Kidney (tissue), 14 donors: ENCODE data around the gene L1TD1. TPM values are rescaled to one million over a fixed set of nuclear protein-coding genes. Genes with fewer than 3 reads are reported as not detected.

Source experiments
- DNase-seq, 5 donors: peaks; one replicate each; pipeline ENCODE4 v3.0.0-alpha.2; 2013 to 2020
- FAIRE-seq: peaks from 2 replicates; lab custom pipeline; 2012; peaks lifted over from hg19 to GRCh38; lab: Jason Lieb, UNC
- H3K27ac ChIP-seq, 2 donors: one replicate each; pipeline ENCODE4 v1.7.0; 2013; ENCODE audit warnings: low read depth in 2 of 2, low read length in 2 of 2, inconsistent platforms in 1 of 2
- H3K27me3 ChIP-seq: one replicate; pipeline ENCODE4 v1.7.1; 2013; ENCODE audit warnings: low read length, inconsistent platforms; ENCODE audit not compliant: control insufficient read depth, insufficient read depth
- H3K36me3 ChIP-seq, 3 donors: one replicate each; pipeline versions ENCODE4 v1.7.0 to v1.7.1; 2013; ENCODE audit warnings: low read length in 3 of 3, control low read depth in 1 of 3, inconsistent platforms in 1 of 3; ENCODE audit not compliant: insufficient read depth in 3 of 3, control insufficient read depth in 2 of 3
- H3K4me1 ChIP-seq, 3 donors: one replicate each; pipeline versions ENCODE4 v1.7.0 to v1.7.1; 2013; ENCODE audit warnings: low read length in 3 of 3, inconsistent platforms in 1 of 3, low read depth in 1 of 3; ENCODE audit not compliant: control insufficient read depth in 2 of 3, insufficient read depth in 2 of 3
- H3K4me3 ChIP-seq, 3 donors: one replicate each; pipeline versions ENCODE4 v1.7.0 to v1.8.1; 2013; ENCODE audit warnings: low read length in 3 of 3, control low read depth in 1 of 3, inconsistent platforms in 1 of 3
- H3K9ac ChIP-seq, 3 donors: one replicate each; pipeline versions ENCODE4 v1.7.0 to v1.7.1; 2013; ENCODE audit warnings: low read length in 3 of 3, control low read depth in 1 of 3, inconsistent platforms in 1 of 3
- H3K9me3 ChIP-seq, 3 donors: one replicate each; pipeline versions ENCODE4 v1.7.0 to v1.7.1; 2013; ENCODE audit warnings: low read length in 3 of 3, control low read depth in 1 of 3, inconsistent platforms in 1 of 3; ENCODE audit not compliant: control insufficient read depth in 2 of 3, insufficient read depth in 1 of 3
- intact Hi-C: fragments of 100-400 bp; cut with DNase I; formaldehyde crosslinking; loops from one replicate; pipeline ENCODE4 v1.11.1; 2022
- polyA plus RNA-seq: library from polyadenylated mRNA; stranded (reverse); fragments of 350-450 nt; fragmentation: Illumina TruSeq; extraction: RNeasy Lipid Tissue Mini Kit (QIAGEN cat#74804); gene quantifications from one replicate; pipeline ENCODE4 v1.2.3, GENCODE V29; 2014; ENCODE audit warnings: low read depth, low replicate concordance; ENCODE audit not compliant: insufficient read depth
- total RNA-seq: library from RNA; stranded (reverse); fragmentation: NEBNext Ultra II Directional; extraction: Animal tissue kit (Norgen Biotek cat#: 25700); gene quantifications from one replicate; pipeline ENCODE4 v1.2.1, GENCODE V29; 2021
- TF ChIP-seq, protein P1 (sequence below): IDR thresholded peaks from 3 replicates; pipeline ENCODE4 v1.5.1; 2012; ENCODE audit warnings: mild to moderate bottlenecking, moderate library complexity, borderline replicate concordance; ENCODE audit not compliant: insufficient read depth; ENCODE audit errors: extremely low read depth
- donor health status: control.
- donor health status: control.
- donor health status: control.
- donor health status: control.
- donor health status: control.
- donor health status: DM: yes; HTN: yes; CAD: no.
- donor health status: Normal renal cell carcinoma (clear cell type).

Gene L1TD1
- total and polyA plus RNA-seq, 2 donors from 2014 or later = 0.16 TPM; not detected in 1

DNA sequence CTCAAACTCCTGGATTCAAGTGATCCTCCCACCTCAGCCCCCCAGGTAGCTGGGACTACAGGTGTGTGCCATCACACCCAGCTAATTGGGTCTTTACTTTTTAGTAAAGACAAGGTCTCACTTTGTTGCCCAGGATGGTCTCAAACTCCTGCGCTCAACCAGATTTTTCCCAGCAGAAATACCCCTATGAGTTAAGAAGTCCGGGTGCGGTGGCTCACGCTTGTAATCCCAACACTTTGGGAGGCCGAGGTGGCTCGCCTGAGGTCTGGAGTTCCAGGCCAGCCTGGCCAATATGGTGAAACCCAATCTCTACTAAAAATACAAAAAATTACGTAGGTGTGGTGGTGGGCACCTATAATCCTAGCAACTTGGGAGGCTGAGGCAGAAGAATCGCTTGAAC lies 6.5 kb upstream of the L1TD1 start:
- no peaks in the 10 kb centered on the region for H3K9me3 ChIP-seq

DNA sequence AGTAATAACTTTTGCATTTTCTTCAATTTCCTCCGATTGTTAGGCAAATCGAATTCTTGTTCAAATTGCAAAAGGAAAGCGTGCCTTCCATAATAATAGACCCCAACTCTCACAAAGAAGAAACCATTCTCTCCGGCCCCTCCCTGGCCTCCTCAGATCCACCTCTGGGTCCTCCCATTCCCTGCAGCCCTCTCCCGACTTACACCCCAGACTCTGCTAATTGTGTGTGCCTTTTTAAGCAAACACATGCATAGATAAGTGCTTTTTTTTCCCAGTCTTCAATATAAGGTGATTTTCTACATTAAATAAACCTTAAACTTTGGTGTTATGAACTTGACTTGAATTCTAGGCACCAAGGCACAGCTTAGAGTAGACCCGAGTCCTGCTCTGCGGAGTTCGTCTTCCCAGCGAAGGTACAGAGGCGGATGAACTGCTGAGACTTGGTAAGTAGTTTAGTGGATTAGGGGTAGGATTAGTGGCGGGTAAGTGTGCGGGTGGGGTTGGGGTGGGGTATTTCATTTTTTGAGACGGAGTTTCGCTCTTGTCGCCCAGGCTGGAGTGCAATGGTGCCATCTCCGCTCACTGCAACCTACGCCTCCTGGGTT lies 1.5 kb downstream of the L1TD1 start:
- TF ChIP-seq, protein P1, sequence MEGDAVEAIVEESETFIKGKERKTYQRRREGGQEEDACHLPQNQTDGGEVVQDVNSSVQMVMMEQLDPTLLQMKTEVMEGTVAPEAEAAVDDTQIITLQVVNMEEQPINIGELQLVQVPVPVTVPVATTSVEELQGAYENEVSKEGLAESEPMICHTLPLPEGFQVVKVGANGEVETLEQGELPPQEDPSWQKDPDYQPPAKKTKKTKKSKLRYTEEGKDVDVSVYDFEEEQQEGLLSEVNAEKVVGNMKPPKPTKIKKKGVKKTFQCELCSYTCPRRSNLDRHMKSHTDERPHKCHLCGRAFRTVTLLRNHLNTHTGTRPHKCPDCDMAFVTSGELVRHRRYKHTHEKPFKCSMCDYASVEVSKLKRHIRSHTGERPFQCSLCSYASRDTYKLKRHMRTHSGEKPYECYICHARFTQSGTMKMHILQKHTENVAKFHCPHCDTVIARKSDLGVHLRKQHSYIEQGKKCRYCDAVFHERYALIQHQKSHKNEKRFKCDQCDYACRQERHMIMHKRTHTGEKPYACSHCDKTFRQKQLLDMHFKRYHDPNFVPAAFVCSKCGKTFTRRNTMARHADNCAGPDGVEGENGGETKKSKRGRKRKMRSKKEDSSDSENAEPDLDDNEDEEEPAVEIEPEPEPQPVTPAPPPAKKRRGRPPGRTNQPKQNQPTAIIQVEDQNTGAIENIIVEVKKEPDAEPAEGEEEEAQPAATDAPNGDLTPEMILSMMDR = no peak
- Histone ChIP-seq H3K4me3 (no peak overlapping the region), H3K9me3 (no peaks in the 10 kb centered on the region), H3K36me3 (no peaks in the 10 kb centered on the region), H3K9ac (no peak overlapping the region), H3K4me1 (no peaks in the 10 kb centered on the region), H3K27me3 (peaks cover 4% of the 10 kb centered on the region), H3K27ac (no peak overlapping the region)
- intact Hi-C loops = no loop called here
- FAIRE-seq = no peak
- DNase-seq = no peak

More for the DNA sequence above, 6.5 kb upstream of the L1TD1 start:
- FAIRE-seq (no peak), DNase-seq (no peak)
- Histone ChIP-seq H3K4me1 (no peaks in the 10 kb centered on the region), H3K9ac (no peak overlapping the region), H3K27me3 (no peaks in the 10 kb centered on the region), H3K4me3 (no peak overlapping the region), H3K27ac (no peak overlapping the region), H3K36me3 (no peaks in the 10 kb centered on the region)
- intact Hi-C loops = no loop called here
- TF ChIP-seq, protein P1 = no peak

- Histone ChIP-seq H3K9ac (no peak overlapping the region), H3K36me3 (no peaks in the 10 kb centered on the region), H3K4me3 (no peak overlapping the region), H3K27ac (no peak overlapping the region), H3K27me3 (peaks cover 4% of the 10 kb centered on the region), H3K4me1 (no peaks in the 10 kb centered on the region), H3K9me3 (no peaks in the 10 kb centered on the region)
- DNase-seq = no peak
- TF ChIP-seq, protein P1 = no peak
- FAIRE-seq = no peak
- intact Hi-C loops = no loop called here
These were observed 3.6 kb downstream of the L1TD1 start for GRCh38 chr1:62198069-62198780.
